HG03565 (cell line): ENCODE results near the gene OPRD1.
"Not testable (repeated sequence)": the region's sequence is repeated elsewhere in the genome, so short reads cannot be mapped to it uniquely, and the experiment has no call there.

ENCODE experiments used
- ATAC-seq: cut with Tn5 transposase; IDR thresholded peaks from one replicate; pipeline ENCODE4 v1.9.1; 2021; ENCODE audit warnings: mild to moderate bottlenecking, moderate library complexity; ENCODE audit not compliant: unreplicated experiment

OPRD1 gene

DNA sequence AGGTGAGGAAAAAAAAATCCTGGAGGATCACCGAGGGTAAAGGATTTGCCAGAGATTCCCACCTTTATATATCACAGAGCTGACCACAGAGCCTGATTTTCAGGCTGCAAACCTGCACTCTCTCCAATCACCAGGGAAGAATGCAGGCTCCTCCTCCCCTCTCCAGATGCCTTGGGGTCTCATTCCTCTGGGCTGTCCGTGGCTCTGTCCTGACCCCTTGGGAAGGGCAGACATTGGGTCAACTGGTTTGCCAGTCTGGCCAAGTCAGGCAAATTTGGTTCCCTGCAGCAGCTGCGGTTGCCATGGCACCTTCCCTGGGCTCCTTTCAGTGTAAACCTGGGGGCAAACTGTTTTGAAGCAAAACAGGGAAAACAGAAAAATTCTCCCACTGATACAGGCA, 11.6 kb upstream of the OPRD1 start:
- no peak for ATAC-seq

DNA sequence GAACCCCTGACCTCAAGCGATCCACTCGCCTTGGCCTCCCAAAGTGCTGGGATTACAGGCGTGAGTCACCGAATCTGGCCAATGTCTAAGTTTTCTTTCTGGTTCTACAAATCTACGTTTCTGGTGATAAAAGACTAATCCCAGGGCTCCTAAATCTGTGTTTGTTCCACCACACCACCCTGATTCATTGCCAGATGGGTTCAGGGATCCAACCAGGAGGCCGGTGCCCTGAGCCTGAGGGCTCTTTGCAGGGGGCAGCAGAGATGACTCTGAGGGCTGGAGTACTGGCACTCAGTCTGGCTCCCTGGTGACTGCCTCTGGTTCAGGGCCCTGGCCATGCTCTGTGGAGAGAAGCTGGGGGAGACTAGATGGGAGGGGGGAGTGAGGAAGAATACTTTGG, 10.5 kb upstream of the OPRD1 start:
- no peak for ATAC-seq

DNA sequence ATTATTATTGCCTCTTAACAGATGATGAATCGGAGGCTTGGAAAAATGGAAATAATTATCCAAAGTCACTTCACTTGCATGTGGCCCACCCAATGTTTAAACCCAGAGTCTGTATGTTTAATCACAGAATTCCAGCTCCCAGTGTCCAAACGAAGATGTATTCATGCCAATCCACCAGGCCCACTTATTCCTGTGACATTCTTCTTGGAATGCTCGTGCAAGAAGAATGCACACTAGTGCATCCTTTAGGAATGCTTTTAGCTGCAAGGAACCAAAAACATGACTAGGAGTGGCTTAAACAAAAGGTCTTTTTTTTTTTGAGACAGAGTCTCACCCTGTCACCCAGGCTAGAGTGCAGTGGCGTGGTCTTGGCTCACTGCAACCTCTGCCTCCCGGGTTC, 8.9 kb upstream of the OPRD1 start:
- no peak for ATAC-seq

- ATAC-seq, result no peak
These were observed 8.3 kb upstream of the OPRD1 start for GRCh38 chr1:28803662-28804061.

GRCh38 chr1:28804071-28804470, 7.9 kb upstream of the OPRD1 start:
- no peak for ATAC-seq

DNA sequence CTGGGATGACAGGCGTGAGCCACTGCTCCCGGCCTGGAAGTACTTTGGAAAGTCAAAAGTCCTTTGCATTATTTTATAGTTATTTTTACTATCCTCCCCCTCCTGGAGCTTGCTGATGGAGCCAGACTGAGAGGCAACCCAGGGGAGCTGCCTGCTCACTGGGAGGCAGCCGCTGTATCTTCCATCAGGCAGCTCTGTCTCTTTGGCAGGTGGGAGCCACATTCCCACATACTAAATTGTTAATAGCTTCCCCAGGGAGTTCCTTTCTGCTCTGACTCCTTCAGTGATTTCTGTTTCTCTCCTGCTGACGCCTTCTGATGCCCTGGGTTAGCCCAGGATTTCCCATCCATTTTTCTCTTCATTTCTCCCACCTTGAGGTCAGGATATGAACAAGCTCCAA, 4.9 kb upstream of the OPRD1 start:
- no peak for ATAC-seq

DNA sequence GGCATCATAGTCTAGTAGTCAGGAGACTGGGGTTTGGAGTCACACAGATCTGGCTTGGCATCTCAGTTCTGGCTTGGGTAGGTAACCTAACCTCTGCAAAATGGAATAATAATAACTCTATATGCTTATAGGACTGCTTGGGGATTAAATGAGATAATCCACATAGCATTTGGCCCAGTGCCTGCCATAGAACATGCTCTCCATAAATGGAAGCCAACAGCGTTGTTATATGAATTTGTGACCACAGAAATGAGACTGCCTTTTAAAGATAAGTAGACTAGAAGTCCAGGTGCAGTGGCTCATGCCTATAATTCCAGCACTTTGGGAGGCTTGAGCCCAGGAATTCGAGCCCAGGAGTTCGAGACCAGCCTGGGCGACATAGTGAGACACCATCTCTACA, 4.0 kb upstream of the OPRD1 start:
- ATAC-seq, result no peak

DNA sequence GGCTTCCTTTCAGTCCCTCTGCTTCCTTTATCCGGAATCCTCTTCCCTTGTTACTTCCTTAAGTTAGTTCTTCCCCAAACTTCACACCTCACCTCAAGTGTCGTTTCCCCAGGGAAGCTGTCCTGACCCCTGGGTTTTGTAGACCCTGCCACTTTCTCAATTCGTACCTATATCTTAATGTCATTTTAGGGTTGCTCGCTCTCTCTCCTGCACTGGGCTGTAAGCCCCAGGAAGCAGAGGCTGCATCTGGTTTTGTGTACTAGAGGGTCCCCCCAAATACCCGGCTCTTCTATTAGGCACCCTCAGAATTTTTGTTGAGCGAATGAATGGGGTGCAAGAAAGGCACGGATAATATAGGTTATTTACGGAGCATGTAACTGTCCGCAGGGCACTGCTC, 603 bp upstream of the OPRD1 start:
- no peak for ATAC-seq

DNA sequence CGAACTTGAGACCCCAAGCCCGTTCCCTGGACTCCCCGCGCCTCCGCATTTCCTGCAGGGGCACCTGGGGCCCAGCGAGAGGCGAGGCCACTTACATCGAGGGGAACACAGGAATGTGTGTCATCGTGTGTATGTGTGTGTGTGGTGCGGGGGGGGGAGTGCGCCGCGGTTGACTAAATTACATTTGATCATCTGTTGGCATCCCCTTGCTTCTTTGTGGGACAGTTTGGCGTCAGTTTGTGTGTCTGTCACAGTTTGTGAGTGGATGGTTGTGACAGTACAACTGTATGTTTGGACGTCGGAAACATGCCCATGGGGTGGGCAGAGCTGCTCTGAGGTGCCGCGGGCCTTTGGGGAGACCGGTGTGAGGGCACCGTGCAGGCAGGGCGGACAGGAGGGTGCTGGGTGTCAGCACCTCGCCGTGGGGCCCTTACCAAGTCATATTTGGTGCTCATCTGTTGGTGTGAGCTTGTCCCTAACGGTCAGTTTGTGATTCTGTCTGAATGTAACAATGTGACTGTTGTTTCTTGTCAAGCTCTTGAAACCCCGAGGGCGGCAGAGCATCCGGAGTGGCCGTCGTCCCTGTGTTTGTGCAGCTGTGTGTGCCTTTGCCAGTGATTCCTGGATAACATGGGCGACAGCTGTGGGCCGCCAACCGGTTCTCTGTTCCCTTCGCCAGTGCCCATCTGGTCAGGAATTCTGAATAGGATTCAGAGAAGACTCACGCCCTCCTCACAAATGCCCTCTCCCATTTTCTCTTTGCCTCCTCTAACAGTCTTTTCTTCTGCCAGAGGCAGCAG, 899 bp downstream of the OPRD1 start:
- no peak for ATAC-seq

DNA sequence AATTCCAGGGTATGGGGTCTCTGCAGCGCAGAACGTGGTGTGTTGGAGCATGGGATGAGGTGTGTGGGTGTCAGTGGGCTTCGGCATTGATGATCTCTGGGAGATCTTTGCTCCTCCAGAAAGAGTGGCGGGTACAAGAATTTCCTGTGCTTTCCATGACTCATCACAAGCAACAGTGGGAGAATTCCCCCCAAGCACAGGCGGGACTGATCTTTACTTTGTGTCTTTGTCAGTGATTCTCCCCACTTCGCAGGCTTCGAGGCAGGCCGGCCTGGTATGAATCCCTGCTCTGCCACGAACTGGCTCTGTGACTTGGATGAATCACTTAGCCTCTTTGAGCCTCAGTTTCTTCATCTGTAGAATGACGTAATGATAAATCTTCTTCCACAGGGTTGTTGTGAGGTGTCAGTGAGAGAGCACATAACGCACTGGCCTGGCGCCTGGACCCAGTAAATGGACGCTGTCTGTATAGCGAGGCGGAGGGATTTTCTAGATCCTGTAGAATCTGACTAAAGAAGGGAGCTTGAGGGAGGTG, 2.0 kb downstream of the OPRD1 start:
- ATAC-seq, result no peak

- ATAC-seq, result no peak
These were observed 3.7 kb downstream of the OPRD1 start for GRCh38 chr1:28815533-28816185.

- ATAC-seq, result no peak
These were observed 5.2 kb downstream of the OPRD1 start for GRCh38 chr1:28817133-28817532.

DNA sequence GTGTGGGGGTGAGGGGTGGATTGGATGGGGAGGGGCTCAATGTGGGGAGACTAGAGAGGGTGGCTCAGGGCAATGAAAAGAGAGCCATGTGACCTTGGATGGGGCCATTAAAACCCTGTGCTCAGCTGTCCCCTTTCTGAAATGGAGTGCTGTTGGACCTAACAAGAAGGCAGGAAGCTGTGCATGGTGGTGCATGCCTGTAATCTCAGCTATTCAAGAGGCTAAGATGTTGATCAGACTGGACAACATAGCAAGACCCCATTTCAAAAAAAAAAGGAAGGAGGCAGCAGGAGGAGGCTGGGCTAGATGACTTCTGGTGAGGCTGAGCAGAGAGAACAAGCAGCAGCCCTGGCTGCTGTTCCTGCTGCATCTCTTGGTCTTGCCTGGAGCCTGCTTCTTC, 7.0 kb downstream of the OPRD1 start:
- ATAC-seq, result no peak

DNA sequence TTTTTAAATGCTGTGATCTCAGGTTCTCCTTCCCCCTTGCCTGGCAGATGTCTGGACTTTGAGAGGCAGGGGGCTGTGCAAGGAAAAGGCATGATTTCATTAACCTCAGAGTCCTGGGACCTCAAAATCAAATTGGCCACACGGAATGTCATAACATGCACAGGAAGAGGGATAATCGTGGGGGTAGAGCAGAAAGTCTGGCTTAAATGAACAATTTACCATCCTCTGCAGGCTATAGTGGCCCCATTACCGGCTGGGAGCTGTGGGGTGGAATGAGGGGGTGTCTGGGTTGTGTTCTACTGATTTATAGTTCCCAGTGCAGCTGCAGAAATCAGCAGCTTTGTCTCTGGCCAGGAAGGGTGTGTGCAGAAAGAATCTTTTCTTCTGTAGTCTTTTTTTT, 10.8 kb downstream of the OPRD1 start:
- no peak for ATAC-seq

DNA sequence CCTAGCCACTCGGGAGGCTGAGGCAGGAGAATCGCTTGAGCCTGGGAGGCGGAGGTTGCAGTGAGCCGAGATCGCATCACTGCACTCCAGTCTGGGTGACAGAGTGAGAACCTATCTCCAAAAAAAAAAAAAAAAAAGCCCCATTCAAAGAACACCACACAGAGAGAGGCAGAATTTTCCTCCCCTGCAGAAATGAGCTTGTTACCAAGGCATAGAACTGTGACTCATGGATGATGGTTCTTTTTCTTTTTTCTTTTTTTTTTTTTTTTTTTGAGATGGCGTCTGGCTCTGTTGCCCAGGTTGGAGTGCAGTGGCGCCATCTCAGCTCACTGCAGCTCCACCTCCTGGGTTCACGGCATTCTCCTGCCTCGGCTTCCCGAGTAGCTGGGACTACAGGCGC, 12.1 kb downstream of the OPRD1 start:
- not testable (repeated sequence) for ATAC-seq

DNA sequence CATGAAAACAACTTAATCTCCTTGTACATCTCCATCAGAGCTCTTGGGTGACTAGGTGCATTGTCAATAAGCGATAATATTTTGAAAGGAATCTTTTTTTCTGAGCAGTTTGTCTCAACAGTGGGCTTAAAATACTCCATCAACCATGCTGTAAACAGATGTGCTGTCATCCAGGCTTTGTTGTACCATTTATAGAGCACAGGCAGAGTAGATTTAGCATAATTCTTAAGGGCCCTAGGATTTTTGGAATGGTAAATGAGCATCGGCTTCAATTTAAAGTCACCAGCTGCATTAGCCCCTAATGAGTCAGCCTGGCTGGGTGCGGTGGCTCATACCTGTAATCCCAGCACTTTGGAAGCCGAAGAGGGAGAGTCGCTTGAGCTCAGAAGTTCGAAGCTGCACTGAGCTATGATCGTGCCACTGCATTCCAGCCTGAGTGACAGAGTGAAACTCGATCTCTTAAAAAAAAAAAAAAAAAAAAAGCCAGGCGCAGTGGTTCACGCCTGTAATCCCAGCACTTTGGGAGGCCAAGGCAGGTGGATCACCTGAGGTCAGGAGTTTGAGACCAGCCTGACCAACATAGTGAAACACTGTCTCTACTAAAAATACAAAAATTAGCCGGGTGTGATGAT, 16.4 kb downstream of the OPRD1 start:
- ATAC-seq, result not testable (repeated sequence)

- ATAC-seq, result no peak
These were observed 18.8 kb downstream of the OPRD1 start for GRCh38 chr1:28830814-28831213.

DNA sequence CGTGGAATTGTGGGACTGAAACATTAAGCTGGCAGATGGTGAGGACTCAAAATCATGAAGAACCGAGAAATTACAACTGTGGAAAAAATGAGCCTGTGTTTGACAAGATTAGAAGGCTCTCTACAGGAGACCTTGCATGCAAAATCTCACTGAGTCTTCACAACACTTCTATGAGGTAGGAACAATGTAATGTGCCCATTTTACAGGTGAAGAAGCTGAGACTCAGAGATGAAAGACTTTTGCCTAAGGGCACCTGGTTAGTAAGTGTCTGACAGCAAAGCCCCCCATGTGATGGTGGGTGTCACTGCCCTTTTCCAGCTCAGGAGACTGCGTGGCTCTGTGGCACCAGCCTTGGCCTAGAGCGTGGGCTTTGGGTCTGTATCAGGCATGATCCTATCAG, 21.0 kb downstream of the OPRD1 start:
- ATAC-seq, result no peak

DNA sequence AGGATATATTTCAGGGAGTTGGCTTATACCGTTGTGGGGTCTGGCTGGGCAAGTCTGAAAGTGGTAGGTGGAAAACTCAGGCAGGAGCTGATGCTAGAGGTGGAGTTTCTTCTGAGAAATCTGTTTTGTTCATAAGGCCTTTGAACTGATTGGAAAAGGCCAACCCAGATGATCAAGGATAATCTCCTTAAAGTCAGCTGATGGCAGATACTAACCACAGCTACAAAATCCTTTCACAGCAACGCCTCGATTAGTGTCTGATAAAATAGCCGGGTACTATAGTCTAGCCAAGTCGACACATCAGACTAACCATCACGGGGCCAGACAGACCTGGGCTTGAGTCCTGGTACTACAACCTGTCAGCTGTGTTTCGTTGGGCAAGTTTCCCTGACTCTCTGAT, 21.4 kb downstream of the OPRD1 start:
- ATAC-seq, result no peak

DNA sequence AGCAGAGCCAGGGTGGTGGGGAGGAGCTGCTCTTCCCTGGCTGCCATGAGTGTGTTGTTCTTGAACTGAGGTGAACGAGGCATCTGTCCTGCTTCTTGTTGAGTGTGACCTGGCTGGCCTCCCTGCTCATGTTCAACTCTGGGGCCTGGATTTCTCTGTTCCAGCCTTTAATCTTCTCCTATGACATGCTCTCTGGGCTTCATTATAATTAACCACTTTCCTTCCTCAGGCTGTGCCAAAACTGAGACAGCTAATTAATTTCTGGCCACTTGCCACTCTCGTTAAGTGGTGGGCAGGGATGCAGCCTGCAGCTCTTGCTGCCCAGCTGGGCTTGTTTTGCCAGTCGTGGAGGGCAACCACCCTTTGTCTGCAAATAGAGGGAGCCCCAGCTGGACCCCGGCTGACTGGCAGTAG, 23.3 kb downstream of the OPRD1 start:
- ATAC-seq, result no peak

DNA sequence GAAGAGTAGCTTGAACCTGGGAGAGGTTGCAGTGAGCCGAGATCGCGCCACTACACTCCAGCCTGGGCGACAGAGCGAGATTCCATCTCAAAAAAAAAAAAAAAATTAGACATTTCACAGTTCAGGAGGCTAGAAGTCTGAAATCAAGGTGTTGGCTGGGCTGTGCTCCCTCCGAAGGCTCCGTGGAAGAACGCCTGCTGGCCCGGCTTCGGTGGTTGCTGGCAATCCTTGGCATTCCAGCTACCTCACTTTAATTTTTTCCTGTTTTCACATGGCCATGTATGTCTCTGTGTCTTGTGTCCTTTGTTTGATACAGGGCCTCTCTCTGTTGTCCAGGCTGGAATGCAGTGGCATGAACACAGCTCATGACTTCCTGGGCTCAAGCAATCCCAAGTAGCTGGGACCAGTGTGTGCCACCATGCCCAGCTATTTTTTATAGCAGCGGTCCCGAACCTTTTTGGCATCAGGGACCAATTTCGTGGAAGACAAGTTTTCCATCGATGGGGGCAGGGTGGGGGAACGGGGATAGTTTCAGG, 24.5 kb downstream of the OPRD1 start:
- ATAC-seq, result no peak
